Left ventricle myocardium inferior (tissue), 1 donor: ENCODE measurements around the gene AKAP8L. TPM values are rescaled to one million over a fixed set of nuclear protein-coding genes. Genes with fewer than 3 reads are reported as not detected.

Experiments used
- DNase-seq: peaks from one replicate; pipeline ENCODE4 v3.0.0-alpha.2; 2020
- H3K27ac ChIP-seq: fragments of 200-600 bp; replicated peaks from 2 replicates; pipeline ENCODE4 v1.8.0; 2021
- H3K27me3 ChIP-seq: fragments of 200-600 bp; 2 replicates; pipeline ENCODE4 v1.8.0; 2021; ENCODE audit warnings: low read depth
- H3K36me3 ChIP-seq: fragments of 200-600 bp; 2 replicates; pipeline ENCODE4 v1.8.0; 2021
- H3K4me1 ChIP-seq: fragments of 200-600 bp; 2 replicates; pipeline ENCODE4 v1.8.0; 2021
- H3K4me3 ChIP-seq: fragments of 200-600 bp; 2 replicates; pipeline ENCODE4 v1.8.0; 2021; ENCODE audit warnings: mild to moderate bottlenecking, moderate library complexity
- H3K9me3 ChIP-seq: fragments of 200-600 bp; replicated peaks from 2 replicates; pipeline ENCODE4 v1.8.0; 2021
- CTCF ChIP-seq: fragments of 200-600 bp; IDR thresholded peaks from 2 replicates; pipeline ENCODE4 v1.8.0; 2021; ENCODE audit warnings: antibody characterized with exemption, mild to moderate bottlenecking, borderline replicate concordance
- intact Hi-C: fragments of 100-400 bp; cut with micrococcal nuclease; formaldehyde crosslinking; loops from one replicate; pipeline ENCODE4 v1.11.0; 2022
- long read RNA-seq: library from polyadenylated mRNA; unstranded; transcript quantifications from one replicate; pipeline ENCODE4 v2.0.0, GENCODE V29; 2021
- total RNA-seq: library from RNA; stranded (reverse); fragmentation: NEBNext Ultra II Directional; extraction: Animal tissue kit (Norgen Biotek cat#: 25700); gene quantifications from one replicate; pipeline ENCODE4 v1.2.1, GENCODE V29; 2021
- donor health status: DM: no; HTN: yes; CAD: no; lungs with severe emphysema.

AKAP8L gene
- total RNA-seq, result 74.5 TPM
- long read RNA-seq, transcript AKAP8L-201 (14 exons, 2,146 nt), result major isoform, 132 of 165 reads
- long read RNA-seq, partial matches to known transcripts, result 10 of 165 reads
- long read RNA-seq, other reads (novel, unspliced or antisense), result 21 of 165 reads

GRCh38 chr19:15418579-15419412, at the start of gene AKAP8L:
Gene AKAP8L, minus strand, starts transcription at chr19:15418988. Its CDS starts 65 bp downstream, at chr19:15418923.
- peaks cover 29% of the 10 kb centered on the region for H3K36me3 ChIP-seq
- H3K27me3 ChIP-seq, result no peaks in the 10 kb centered on the region
- TF ChIP-seq CTCF, result peak; percentile 81
- intact Hi-C loops, result no loop called here
- peaks cover 78% of the 10 kb centered on the region for H3K4me1 ChIP-seq
- H3K9me3 ChIP-seq, result peaks cover 7% of the 10 kb centered on the region
- DNase-seq, result peak; percentile 99
- peak within 1 kb of the TSS; percentile 96 for H3K4me3 ChIP-seq
- peak within 1 kb of the TSS; percentile 93 for H3K27ac ChIP-seq

- Histone ChIP-seq H3K27ac (no peak overlapping the region), H3K27me3 (peaks cover 93% of the 10 kb centered on the region), H3K36me3 (no peaks in the 10 kb centered on the region), H3K9me3 (peaks cover 5% of the 10 kb centered on the region), H3K4me3 (no peak overlapping the region), H3K4me1 (peaks cover 7% of the 10 kb centered on the region)
- no peak for DNase-seq
- TF ChIP-seq CTCF, result no peak
- intact Hi-C loops, result no loop called here
These were observed 49.0 kb upstream of the AKAP8L start for GRCh38 chr19:15467734-15468214.

GRCh38 chr19:15466851-15467733, 48.3 kb upstream of the AKAP8L start:
- Histone ChIP-seq H3K4me1 (peaks cover 7% of the 10 kb centered on the region), H3K4me3 (no peak overlapping the region), H3K27me3 (peaks cover 96% of the 10 kb centered on the region), H3K36me3 (no peaks in the 10 kb centered on the region), H3K27ac (no peak overlapping the region), H3K9me3 (no peaks in the 10 kb centered on the region)
- TF ChIP-seq CTCF, result no peak
- no peak for DNase-seq
- intact Hi-C loops, result no loop called here

GRCh38 chr19:15464394-15465385, 45.9 kb upstream of the AKAP8L start, which contains the start of gene RASAL3:
Gene RASAL3, minus strand, starts transcription at chr19:15464544. Its CDS starts 186 bp downstream, at chr19:15464358.
- TF ChIP-seq CTCF, result no peak
- intact Hi-C loops, result no loop called here
- Histone ChIP-seq H3K4me3 (peak within 1 kb of the TSS; percentile 51), H3K9me3 (no peaks in the 10 kb centered on the region), H3K27ac (no peak within 1 kb of the TSS), H3K36me3 (no peaks in the 10 kb centered on the region), H3K4me1 (peaks cover 5% of the 10 kb centered on the region), H3K27me3 (peaks cover 88% of the 10 kb centered on the region)
- no peak for DNase-seq
